K562 (cell line): ENCODE measurements around the gene SKP2. TPM values are rescaled to one million over a fixed set of nuclear protein-coding genes. Genes with fewer than 3 reads are reported as not detected.

ENCODE experiments used
- CCAR2 ChIP-seq: fragments of 200-400 bp; formaldehyde crosslinking; IDR thresholded peaks from 2 replicates; pipeline ENCODE4 v1.6.1; 2017; ENCODE audit warnings: mild to moderate bottlenecking, low read depth, low read length
- CCNT2 ChIP-seq: IDR thresholded peaks from 2 replicates; pipeline ENCODE4 v1.6.1; 2011; ENCODE audit warnings: borderline replicate concordance, low read depth, mild to moderate bottlenecking, moderate library complexity, mixed read lengths, low read length; ENCODE audit not compliant: insufficient read length; ENCODE audit errors: extremely low read depth
- COPS2 ChIP-seq: fragments of 450-650 bp; conservative IDR thresholded peaks from 2 replicates; pipeline ENCODE4 v1.6.1; 2016; ENCODE audit warnings: mild to moderate bottlenecking, moderate library complexity
- CREBBP ChIP-seq: IDR thresholded peaks from one replicate; pipeline ENCODE4 v1.6.1; 2012; ENCODE audit warnings: low read depth, mild to moderate bottlenecking, control low read depth, inconsistent platforms, low read length
- EGR1 ChIP-seq: fragments of 450-650 bp; conservative IDR thresholded peaks from 2 replicates; pipeline ENCODE4 v1.6.1; 2017; ENCODE audit warnings: mild to moderate bottlenecking
- KAT7 ChIP-seq: sonication (generic); formaldehyde crosslinking; IDR thresholded peaks from 2 replicates; pipeline ENCODE4 v1.8.0; 2022; ENCODE audit warnings: missing genetic modification reagents, mild to moderate bottlenecking, borderline replicate concordance
- MEF2A ChIP-seq: IDR thresholded peaks from 2 replicates; pipeline ENCODE4 v1.6.1; 2011; ENCODE audit warnings: low read depth, mild to moderate bottlenecking, low read length, moderate library complexity; ENCODE audit not compliant: control insufficient read depth
- MYBL2 ChIP-seq, 2 experiments: fragments of 450-650 bp in 1 of 2; sonication (generic) in 1 of 2; formaldehyde crosslinking in 1 of 2; IDR thresholded peaks; 2 replicates each; pipeline versions ENCODE4 v1.6.1 to v1.8.1; 2017 to 2022; ENCODE audit warnings: borderline replicate concordance in 1 of 2, inconsistent platforms in 1 of 2, low read depth in 1 of 2, mild to moderate bottlenecking in 1 of 2, missing genetic modification reagents in 1 of 2, moderate library complexity in 1 of 2
- SMC3 ChIP-seq: conservative IDR thresholded peaks from 2 replicates; pipeline ENCODE4 v1.6.1; 2011; ENCODE audit warnings: low read depth, low read length, improper control_type of control experiment; ENCODE audit not compliant: insufficient read depth
- SUPT5H ChIP-seq: fragments of 450-650 bp; IDR thresholded peaks from 2 replicates; pipeline ENCODE4 v1.6.1; 2016
- ZBTB7A ChIP-seq: IDR thresholded peaks from 2 replicates; pipeline ENCODE4 v1.6.1; 2011; ENCODE audit warnings: low read depth, mild to moderate bottlenecking, low read length, moderate library complexity, borderline replicate concordance; ENCODE audit not compliant: control insufficient read depth
- ZFP36 ChIP-seq: fragments of 150-350 bp; IDR thresholded peaks from 2 replicates; pipeline ENCODE4 v1.6.1; 2018; ENCODE audit warnings: low read length, low read depth; ENCODE audit not compliant: partially characterized antibody
- ZNF146 ChIP-seq: IDR thresholded peaks from one replicate; pipeline ENCODE4 v1.6.1; 2018; ENCODE audit warnings: missing compliant biosample characterization; ENCODE audit not compliant: unreplicated experiment
- ZNF217 ChIP-seq: sonication (generic); formaldehyde crosslinking; IDR thresholded peaks from 2 replicates; pipeline ENCODE4 v1.8.0; 2022; ENCODE audit warnings: mild to moderate bottlenecking, missing genetic modification reagents
- ZNF232 ChIP-seq: sonication (generic); formaldehyde crosslinking; IDR thresholded peaks from 2 replicates; pipeline ENCODE4 v1.8.0; 2022; ENCODE audit warnings: mild to moderate bottlenecking, missing genetic modification reagents
- ZNF24 ChIP-seq: fragments of 450-650 bp; IDR thresholded peaks from 2 replicates; pipeline ENCODE4 v1.6.1; 2016
- ZNF583 ChIP-seq: fragments of 250-450 bp; sonication (Bioruptor Pico); IDR thresholded peaks from 2 replicates; pipeline ENCODE4 v1.4.0; 2020
- polyA plus RNA-seq, 8 experiments: library from polyadenylated mRNA; depleted of rRNA in 4 of 8; stranded (reverse) in 5 of 8; unstranded in 3 of 8; fragments of >200 nt; fragmentation: Nextera tagmentation in 2 of 8; fragmentation: Illumina TruSeq in 1 of 8; extraction: Ambion mirVana in 2 of 8; extraction: Trizol in 1 of 8; gene quantifications; 2 replicates each; pipeline versions ENCODE4 v1.2.1 to v1.2.3, GENCODE V29; 2011 to 2014; ENCODE audit warnings: inconsistent platforms in 1 of 8, missing spikeins in 1 of 8
- total RNA-seq, 7 experiments: library from RNA; depleted of rRNA in 6 of 7; stranded (reverse); fragments of >200 nt in 6 of 7; fragmentation: Illumina TruSeq in 2 of 7; extraction: Trizol in 2 of 7; gene quantifications; 2 replicates each; pipeline versions ENCODE4 v1.2.1 to v1.2.3, GENCODE V29; 2011 to 2021; ENCODE audit warnings: low replicate concordance in 1 of 7
- TF ChIP-seq, protein P1 (sequence below): fragments of 450-650 bp; IDR thresholded peaks from 2 replicates; pipeline ENCODE4 v1.6.1; 2016; ENCODE audit warnings: borderline replicate concordance
- TF ChIP-seq, protein P2 (sequence below): fragments of 250-450 bp; sonication (Bioruptor Pico); IDR thresholded peaks from 2 replicates; pipeline ENCODE4 v1.8.0; 2021; ENCODE audit warnings: mild to moderate bottlenecking, moderate library complexity
- TF ChIP-seq, protein P3 (sequence below): fragments of 450-650 bp; IDR thresholded peaks from 2 replicates; pipeline ENCODE4 v1.6.1; 2016; ENCODE audit warnings: low read depth, mild to moderate bottlenecking, moderate library complexity
- TF ChIP-seq, protein P4 (sequence below): fragments of 250-450 bp; sonication (Bioruptor Pico); IDR thresholded peaks from 2 replicates; pipeline ENCODE4 v1.8.0; 2022; ENCODE audit warnings: moderate library complexity, mild to moderate bottlenecking, inconsistent platforms
- TF ChIP-seq, protein P5 (sequence below): fragments of 250-450 bp; sonication (Bioruptor Pico); IDR thresholded peaks from 2 replicates; pipeline ENCODE4 v1.8.0; 2021; ENCODE audit warnings: borderline replicate concordance, mild to moderate bottlenecking, moderate library complexity; ENCODE audit not compliant: poor library complexity, severe bottlenecking

SKP2 gene
- total and polyA plus RNA-seq, 9 of the 15 experiments (the other 6 are each of a cell fraction or from before 2014, with no cell fraction given): 30.0 to 97.5 (median 80.8) TPM

DNA sequence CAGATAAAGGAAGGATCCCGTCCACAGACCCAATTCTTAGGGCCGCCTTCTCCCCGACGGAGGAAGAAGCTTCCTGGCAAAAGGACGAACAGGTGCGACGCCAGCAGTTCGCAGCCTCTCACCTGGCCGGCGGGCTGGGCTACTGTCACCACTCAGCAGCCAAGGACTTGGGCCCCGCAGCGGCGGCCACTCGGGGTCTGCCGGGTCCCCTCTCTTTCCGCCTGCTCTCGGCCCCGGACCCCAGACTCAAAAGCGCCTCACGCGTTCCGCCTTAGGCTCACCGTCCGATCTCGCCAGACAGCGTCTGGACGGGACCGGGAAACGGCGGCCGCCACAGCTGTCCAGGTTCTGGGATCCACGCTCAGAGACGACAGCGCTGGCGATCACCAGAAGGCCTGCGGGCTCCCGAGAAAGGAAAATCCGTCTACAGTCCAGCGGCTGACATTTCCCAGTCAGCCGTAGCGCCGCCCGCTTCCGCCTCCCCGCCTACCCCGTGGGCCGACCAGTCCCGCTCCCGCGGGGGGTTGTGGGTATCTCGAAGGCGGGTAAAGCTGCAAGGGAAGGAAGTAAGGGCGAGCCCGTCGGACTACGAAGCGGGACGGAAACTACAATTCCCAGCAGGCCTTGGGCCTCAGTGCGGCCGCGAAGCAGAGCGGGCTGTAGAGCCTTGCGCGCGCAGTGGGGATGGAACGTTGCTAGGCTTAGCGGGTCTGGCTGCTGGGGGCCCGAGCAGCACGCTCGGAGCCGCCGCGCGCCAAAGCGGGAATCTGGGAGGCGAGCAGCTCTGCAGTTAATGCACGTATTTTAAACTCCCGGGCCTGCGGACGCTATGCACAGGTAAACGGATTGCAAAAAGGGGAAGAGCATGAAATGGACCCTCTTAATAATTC, at the start of gene SKP2, which contains the start of gene LMBRD2 (continued):
- TF ChIP-seq CCNT2 (peak; percentile 73), SUPT5H (peak; percentile 70), ZNF232 (CRISPR knock-in tag) (no peak), MYBL2 (IDR thresholded peaks at IDR 0.05; ENCODE audit: low read depth) (no peak), MYBL2 (CRISPR knock-in tag; IDR thresholded peaks at IDR 0.05; ENCODE audit: borderline replicate concordance) (no peak), SMC3 (no peak), EGR1 (peak; percentile 81), CREBBP (no peak), ZNF583 (CRISPR knock-in tag) (no peak), MEF2A (no peak), COPS2 (no peak), ZNF24 (no peak), ZNF146 (CRISPR knock-in tag) (no peak), ZNF217 (CRISPR knock-in tag) (no peak), ZFP36 (no peak), ZBTB7A (peak; percentile 9; the same call in 1 of the 2 replicates), CCAR2 (no peak), KAT7 (CRISPR knock-in tag) (peak; percentile 86; the same call in 1 of the 2 replicates)
- TF ChIP-seq, protein P1, sequence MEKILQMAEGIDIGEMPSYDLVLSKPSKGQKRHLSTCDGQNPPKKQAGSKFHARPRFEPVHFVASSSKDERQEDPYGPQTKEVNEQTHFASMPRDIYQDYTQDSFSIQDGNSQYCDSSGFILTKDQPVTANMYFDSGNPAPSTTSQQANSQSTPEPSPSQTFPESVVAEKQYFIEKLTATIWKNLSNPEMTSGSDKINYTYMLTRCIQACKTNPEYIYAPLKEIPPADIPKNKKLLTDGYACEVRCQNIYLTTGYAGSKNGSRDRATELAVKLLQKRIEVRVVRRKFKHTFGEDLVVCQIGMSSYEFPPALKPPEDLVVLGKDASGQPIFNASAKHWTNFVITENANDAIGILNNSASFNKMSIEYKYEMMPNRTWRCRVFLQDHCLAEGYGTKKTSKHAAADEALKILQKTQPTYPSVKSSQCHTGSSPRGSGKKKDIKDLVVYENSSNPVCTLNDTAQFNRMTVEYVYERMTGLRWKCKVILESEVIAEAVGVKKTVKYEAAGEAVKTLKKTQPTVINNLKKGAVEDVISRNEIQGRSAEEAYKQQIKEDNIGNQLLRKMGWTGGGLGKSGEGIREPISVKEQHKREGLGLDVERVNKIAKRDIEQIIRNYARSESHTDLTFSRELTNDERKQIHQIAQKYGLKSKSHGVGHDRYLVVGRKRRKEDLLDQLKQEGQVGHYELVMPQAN: peak; percentile 17
- TF ChIP-seq, protein P2, sequence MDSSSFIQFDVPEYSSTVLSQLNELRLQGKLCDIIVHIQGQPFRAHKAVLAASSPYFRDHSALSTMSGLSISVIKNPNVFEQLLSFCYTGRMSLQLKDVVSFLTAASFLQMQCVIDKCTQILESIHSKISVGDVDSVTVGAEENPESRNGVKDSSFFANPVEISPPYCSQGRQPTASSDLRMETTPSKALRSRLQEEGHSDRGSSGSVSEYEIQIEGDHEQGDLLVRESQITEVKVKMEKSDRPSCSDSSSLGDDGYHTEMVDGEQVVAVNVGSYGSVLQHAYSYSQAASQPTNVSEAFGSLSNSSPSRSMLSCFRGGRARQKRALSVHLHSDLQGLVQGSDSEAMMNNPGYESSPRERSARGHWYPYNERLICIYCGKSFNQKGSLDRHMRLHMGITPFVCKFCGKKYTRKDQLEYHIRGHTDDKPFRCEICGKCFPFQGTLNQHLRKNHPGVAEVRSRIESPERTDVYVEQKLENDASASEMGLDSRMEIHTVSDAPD (CRISPR knock-in tag): no peak
- TF ChIP-seq, protein P3, sequence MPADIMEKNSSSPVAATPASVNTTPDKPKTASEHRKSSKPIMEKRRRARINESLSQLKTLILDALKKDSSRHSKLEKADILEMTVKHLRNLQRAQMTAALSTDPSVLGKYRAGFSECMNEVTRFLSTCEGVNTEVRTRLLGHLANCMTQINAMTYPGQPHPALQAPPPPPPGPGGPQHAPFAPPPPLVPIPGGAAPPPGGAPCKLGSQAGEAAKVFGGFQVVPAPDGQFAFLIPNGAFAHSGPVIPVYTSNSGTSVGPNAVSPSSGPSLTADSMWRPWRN: no peak
- TF ChIP-seq, protein P4, sequence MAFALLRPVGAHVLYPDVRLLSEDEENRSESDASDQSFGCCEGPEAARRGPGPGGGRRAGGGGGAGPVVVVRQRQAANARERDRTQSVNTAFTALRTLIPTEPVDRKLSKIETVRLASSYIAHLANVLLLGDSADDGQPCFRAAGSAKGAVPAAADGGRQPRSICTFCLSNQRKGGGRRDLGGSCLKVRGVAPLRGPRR (CRISPR knock-in tag): no peak
- TF ChIP-seq, protein P5, sequence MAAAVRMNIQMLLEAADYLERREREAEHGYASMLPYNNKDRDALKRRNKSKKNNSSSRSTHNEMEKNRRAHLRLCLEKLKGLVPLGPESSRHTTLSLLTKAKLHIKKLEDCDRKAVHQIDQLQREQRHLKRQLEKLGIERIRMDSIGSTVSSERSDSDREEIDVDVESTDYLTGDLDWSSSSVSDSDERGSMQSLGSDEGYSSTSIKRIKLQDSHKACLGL (CRISPR knock-in tag): no peak
